ENCODE data around the gene CTBP2. TPM values are rescaled to one million over a fixed set of nuclear protein-coding genes. Genes with fewer than 3 reads are reported as not detected.

Gene CTBP2
- total RNA-seq, 1 experiment from 2014 or later: 125 TPM

DNA sequence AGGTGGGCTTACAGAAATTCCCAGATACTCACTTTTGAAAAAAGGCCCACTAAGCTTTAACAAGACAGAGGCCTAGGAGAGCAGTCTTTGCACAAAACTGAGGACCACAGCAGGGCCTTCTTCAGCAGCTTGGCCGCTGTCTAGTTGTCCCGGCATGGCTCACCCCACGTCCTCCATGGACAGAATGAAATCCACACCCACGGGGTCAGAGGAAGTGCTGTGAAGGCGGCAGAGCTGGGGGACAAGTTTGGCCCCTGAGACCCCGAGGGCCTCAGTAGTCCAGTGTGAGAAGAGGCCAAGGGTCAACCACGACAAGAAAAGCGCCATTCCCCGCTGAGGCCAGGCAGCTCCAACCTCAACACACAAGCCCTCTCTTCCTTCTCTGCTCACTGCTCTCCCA, 139.5 kb downstream of the CTBP2 start:
- CTCF ChIA-PET: no interaction called here
- no peak for DNase-seq (ENCODE audit: low read depth, low spot score)
- no peak overlapping the region for H3K27ac ChIP-seq (ENCODE audit: low read length)
- no peaks in the 10 kb centered on the region for H3K4me1 ChIP-seq (ENCODE audit: control insufficient read depth, insufficient read depth, low read length)
- BruUV-seq (replicated peaks): no TSS peak
- no peaks in the 10 kb centered on the region for H3K9me3 ChIP-seq (ENCODE audit: control insufficient read depth, insufficient read depth, low read depth, low read length)
- H3K4me3 ChIP-seq (ENCODE audit: low read depth in 2 of 2, low read length in 2 of 2): no peak overlapping the region
- in situ Hi-C loops (cut with HindIII; ENCODE audit: low pct_unique_long_range_greater_than_20kb, low sequenced_read_pairs) (no loop called here), intact Hi-C loops (cut with micrococcal nuclease; ENCODE audit: unreplicated experiment) (no loop called here)
- POLR2A ChIA-PET: no interaction called here
- no peaks in the 10 kb centered on the region for H3K36me3 ChIP-seq (ENCODE audit: control insufficient read depth, insufficient read depth, low read length)
- H3K27me3 ChIP-seq (ENCODE audit: control insufficient read depth, insufficient read depth, low read length): no peaks in the 10 kb centered on the region
- TF ChIP-seq TCF7L2 (IDR thresholded peaks at IDR 0.05; ENCODE audit: low read depth, low read length): no peak
- no peak for TF ChIP-seq POLR2AphosphoS5 (IDR thresholded peaks at IDR 0.05; ENCODE audit: low read depth, low read length)
- TF ChIP-seq, protein P1, sequence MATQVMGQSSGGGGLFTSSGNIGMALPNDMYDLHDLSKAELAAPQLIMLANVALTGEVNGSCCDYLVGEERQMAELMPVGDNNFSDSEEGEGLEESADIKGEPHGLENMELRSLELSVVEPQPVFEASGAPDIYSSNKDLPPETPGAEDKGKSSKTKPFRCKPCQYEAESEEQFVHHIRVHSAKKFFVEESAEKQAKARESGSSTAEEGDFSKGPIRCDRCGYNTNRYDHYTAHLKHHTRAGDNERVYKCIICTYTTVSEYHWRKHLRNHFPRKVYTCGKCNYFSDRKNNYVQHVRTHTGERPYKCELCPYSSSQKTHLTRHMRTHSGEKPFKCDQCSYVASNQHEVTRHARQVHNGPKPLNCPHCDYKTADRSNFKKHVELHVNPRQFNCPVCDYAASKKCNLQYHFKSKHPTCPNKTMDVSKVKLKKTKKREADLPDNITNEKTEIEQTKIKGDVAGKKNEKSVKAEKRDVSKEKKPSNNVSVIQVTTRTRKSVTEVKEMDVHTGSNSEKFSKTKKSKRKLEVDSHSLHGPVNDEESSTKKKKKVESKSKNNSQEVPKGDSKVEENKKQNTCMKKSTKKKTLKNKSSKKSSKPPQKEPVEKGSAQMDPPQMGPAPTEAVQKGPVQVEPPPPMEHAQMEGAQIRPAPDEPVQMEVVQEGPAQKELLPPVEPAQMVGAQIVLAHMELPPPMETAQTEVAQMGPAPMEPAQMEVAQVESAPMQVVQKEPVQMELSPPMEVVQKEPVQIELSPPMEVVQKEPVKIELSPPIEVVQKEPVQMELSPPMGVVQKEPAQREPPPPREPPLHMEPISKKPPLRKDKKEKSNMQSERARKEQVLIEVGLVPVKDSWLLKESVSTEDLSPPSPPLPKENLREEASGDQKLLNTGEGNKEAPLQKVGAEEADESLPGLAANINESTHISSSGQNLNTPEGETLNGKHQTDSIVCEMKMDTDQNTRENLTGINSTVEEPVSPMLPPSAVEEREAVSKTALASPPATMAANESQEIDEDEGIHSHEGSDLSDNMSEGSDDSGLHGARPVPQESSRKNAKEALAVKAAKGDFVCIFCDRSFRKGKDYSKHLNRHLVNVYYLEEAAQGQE (IDR thresholded peaks at IDR 0.05; ENCODE audit: insufficient read depth in 1 of 2, low read depth in 2 of 2, low read length in 1 of 2): no peak
- no peak for TF ChIP-seq SIN3A (IDR thresholded peaks at IDR 0.05; ENCODE audit: borderline replicate concordance, insufficient read depth, low read depth, low read length)
- TF ChIP-seq, protein P2, sequence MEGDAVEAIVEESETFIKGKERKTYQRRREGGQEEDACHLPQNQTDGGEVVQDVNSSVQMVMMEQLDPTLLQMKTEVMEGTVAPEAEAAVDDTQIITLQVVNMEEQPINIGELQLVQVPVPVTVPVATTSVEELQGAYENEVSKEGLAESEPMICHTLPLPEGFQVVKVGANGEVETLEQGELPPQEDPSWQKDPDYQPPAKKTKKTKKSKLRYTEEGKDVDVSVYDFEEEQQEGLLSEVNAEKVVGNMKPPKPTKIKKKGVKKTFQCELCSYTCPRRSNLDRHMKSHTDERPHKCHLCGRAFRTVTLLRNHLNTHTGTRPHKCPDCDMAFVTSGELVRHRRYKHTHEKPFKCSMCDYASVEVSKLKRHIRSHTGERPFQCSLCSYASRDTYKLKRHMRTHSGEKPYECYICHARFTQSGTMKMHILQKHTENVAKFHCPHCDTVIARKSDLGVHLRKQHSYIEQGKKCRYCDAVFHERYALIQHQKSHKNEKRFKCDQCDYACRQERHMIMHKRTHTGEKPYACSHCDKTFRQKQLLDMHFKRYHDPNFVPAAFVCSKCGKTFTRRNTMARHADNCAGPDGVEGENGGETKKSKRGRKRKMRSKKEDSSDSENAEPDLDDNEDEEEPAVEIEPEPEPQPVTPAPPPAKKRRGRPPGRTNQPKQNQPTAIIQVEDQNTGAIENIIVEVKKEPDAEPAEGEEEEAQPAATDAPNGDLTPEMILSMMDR (IDR thresholded peaks at IDR 0.05): no peak
- ATAC-seq: no peak

DNA sequence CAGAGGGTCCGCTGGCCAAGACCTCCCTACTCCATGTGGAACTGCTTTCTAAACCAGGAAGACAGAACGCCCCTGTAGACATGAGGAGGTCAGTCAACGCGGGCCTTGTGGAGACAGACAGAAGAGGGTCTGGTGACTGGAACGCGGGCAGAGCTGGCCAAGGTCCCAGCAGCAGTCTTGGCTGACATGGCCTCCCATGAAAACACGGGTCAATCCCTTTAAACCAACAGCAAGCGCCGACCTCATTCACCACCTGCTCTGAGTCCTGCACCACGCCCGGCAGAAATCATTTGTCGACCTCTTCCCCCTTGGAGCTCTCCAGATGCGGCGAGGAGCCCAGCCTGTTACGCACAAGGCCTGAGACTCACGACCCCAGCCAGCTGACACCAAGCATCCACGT, 140.0 kb downstream of the CTBP2 start:
- TF ChIP-seq, protein P2 (IDR thresholded peaks at IDR 0.05): no peak
- TF ChIP-seq SIN3A (IDR thresholded peaks at IDR 0.05; ENCODE audit: borderline replicate concordance, insufficient read depth, low read depth, low read length) (no peak), TCF7L2 (IDR thresholded peaks at IDR 0.05; ENCODE audit: low read depth, low read length) (no peak), POLR2AphosphoS5 (IDR thresholded peaks at IDR 0.05; ENCODE audit: low read depth, low read length) (no peak)
- TF ChIP-seq, protein P1 (IDR thresholded peaks at IDR 0.05; ENCODE audit: insufficient read depth in 1 of 2, low read depth in 2 of 2, low read length in 1 of 2): no peak
- Histone ChIP-seq H3K27ac (ENCODE audit: low read length) (no peak overlapping the region), H3K36me3 (ENCODE audit: control insufficient read depth, insufficient read depth, low read length) (no peaks in the 10 kb centered on the region), H3K9me3 (ENCODE audit: control insufficient read depth, insufficient read depth, low read depth, low read length) (no peaks in the 10 kb centered on the region), H3K27me3 (ENCODE audit: control insufficient read depth, insufficient read depth, low read length) (no peaks in the 10 kb centered on the region), H3K4me1 (ENCODE audit: control insufficient read depth, insufficient read depth, low read length) (no peaks in the 10 kb centered on the region), H3K4me3 (ENCODE audit: low read depth in 2 of 2, low read length in 2 of 2) (no peak overlapping the region)
- BruUV-seq (replicated peaks): no TSS peak
- intact Hi-C loops (cut with micrococcal nuclease; ENCODE audit: unreplicated experiment) (no loop called here), in situ Hi-C loops (cut with HindIII; ENCODE audit: low pct_unique_long_range_greater_than_20kb, low sequenced_read_pairs) (no loop called here)
- ATAC-seq (no peak), DNase-seq (ENCODE audit: low read depth, low spot score) (no peak)
- ChIA-PET POLR2A (no interaction called here), CTCF (no interaction called here)

Data from Panc1 (cell line).